Stimulated activated CD8-positive, alpha-beta memory T cell treated with anti-CD3 and anti-CD28 coated beads, Interleukin-4, amount 100 ng/mL, for 48 hours (primary cell): ENCODE measurements around the gene RASEF.
"Not testable (repeated sequence)": the region's sequence is repeated elsewhere in the genome, so short reads cannot be mapped to it uniquely, and the experiment has no call there.

ENCODE experiments used
- DNase-seq: peaks from one replicate; pipeline ENCODE4 v3.0.0-alpha.2; 2020

The RASEF gene

GRCh38 chr9:82969291-82969690, 93.7 kb downstream of the RASEF start:
- no peak for DNase-seq

- no peak for DNase-seq
Observed at GRCh38 chr9:82968816-82969215, 94.1 kb downstream of the RASEF start.

- DNase-seq = no peak
Observed at GRCh38 chr9:82968388-82968787, 94.6 kb downstream of the RASEF start.

- DNase-seq = peak; percentile 72
Observed at GRCh38 chr9:82961504-82962125, 101.3 kb downstream of the RASEF start.

- no peak for DNase-seq
Observed at GRCh38 chr9:82957529-82958379, 105.2 kb downstream of the RASEF start.

- DNase-seq = no peak
Observed at GRCh38 chr9:82949203-82949602, 113.7 kb downstream of the RASEF start.

- DNase-seq = no peak
Observed at GRCh38 chr9:82940376-82940775, 122.6 kb downstream of the RASEF start.

GRCh38 chr9:82939451-82939850, 123.5 kb downstream of the RASEF start:
- no peak for DNase-seq

GRCh38 chr9:82938426-82939218, 124.3 kb downstream of the RASEF start:
- DNase-seq = no peak

GRCh38 chr9:82936561-82936960, 126.4 kb downstream of the RASEF start:
- DNase-seq = not testable (repeated sequence)

- no peak for DNase-seq
Observed at GRCh38 chr9:82934949-82935348, 128.0 kb downstream of the RASEF start.

GRCh38 chr9:82934025-82934424, 128.9 kb downstream of the RASEF start:
- not testable (repeated sequence) for DNase-seq

- no peak for DNase-seq
Observed at GRCh38 chr9:82930116-82930515, 132.8 kb downstream of the RASEF start.
